NCI-H82 (cell line): ENCODE data around the gene RAB36.

ENCODE experiments used
- DNase-seq: peaks from one replicate; lab custom pipeline; 2025; lab: John Stamatoyannopoulos, UW

Gene RAB36

DNA sequence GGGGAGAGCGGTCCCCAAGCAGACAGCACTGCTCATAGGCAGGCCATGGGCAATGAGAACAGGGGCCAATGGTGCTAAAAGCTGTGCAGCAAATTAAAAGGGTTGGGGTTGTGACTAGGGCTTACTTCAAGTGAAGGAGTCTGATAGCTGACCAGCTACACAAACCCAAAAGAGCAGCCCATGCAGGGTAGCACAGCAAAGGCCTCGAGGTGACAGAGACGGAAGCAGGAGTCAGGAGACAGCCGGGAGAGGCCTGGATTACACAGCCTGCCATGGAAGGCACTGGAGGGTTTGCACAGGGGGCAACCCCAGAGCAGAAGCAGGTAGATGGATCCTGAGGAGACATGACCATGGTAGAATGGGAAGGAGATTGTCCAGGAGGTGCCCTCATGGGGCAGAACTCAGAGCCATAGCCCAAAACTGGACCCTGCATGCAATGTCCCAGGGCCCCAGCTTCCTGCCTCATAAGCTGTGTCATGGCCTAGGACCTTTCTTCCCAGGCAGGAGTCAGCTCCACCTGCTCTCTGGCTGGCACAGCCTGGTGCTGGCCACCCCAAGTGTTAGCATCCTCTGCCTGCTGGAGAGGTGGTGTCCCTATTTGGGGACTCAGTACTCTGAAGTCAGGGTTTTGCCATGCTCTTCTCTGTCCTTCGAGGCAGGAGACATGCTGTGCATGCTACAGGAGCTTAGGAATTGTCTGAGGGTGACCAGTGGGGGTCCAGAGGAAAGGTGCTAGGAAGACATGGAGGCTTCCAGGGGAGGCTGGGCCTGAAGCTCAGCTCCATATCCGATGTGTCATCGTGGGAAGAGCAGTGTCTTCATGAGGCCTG lies 36.8 kb upstream of the RAB36 start:
- no peak for DNase-seq

DNA sequence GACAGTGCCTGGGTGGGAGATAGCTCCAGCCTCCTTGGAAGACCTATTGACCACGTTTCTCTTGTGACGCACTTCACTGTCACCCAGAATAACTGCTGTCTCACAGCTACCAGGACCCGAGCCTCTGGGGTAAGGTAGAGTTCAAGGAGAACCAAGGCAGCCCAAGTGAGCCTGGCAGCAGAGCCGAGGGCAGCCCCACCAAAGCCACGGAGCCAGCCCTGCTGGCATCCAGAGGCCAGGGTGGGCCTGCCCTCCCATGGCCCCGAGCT lies 36.3 kb upstream of the RAB36 start:
- DNase-seq: no peak

DNA sequence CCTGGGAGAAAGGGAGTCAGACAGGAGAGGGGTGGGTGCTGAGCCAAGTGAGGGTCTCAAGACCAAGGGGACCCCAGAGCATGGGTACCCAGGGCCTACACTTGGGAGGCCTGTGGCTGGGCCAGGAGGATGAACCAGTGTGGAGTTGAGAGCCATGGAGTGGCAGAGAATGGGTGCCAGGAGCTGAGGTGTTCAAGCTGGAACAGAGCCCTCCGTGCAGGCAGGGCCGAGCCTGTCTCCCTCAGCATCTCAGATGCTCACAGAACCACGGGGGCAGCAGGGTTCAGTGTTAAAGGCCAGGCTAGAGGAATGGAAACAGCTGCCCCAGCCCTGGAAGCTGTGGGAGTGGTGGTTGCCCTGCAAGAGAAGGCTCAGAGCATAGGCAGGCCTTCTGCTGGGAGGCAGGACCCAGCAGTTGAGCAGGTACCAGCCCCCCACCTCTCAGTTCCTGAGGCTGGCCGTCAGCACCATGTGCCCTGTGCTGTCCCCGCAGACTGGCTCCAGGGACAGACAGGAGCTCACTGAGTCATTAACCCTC lies 35.8 kb upstream of the RAB36 start:
- DNase-seq: peak; percentile 47

DNA sequence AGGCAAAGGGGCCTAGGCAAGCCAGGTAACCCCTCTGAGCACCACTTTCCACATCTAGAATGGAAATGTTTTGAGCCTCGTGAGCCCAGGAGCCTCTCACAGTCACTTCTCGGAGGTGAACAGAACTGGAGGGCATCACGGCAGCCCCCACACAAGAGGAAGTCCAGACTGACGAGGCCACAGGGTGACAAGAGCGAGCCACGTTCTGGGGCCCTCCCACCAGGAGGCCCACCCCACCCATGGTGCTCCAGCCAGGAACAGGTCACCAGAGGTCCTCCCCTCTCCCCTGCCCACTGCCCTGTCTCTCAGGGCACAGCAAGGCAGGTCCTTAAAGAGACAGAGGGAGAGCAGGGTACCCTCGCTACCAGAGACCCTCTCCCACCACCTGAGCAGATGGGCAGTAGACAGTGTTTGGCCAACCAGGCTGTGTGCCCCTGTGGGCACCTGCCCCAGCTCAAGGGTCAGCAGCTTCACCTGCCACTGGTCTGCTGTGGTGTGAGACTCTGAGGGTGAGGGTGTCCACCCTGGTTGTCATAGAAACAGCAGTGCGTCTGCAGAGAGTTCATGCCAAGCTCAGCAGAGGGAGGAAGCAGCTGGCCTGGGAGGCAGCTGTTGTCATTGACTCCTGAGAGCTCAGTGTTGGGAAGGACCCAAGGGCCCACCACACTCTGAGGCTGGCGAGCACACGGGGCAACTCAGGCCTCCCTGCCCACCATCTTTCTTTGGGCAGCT lies 34.9 kb upstream of the RAB36 start:
- DNase-seq: peak; percentile 15

DNA sequence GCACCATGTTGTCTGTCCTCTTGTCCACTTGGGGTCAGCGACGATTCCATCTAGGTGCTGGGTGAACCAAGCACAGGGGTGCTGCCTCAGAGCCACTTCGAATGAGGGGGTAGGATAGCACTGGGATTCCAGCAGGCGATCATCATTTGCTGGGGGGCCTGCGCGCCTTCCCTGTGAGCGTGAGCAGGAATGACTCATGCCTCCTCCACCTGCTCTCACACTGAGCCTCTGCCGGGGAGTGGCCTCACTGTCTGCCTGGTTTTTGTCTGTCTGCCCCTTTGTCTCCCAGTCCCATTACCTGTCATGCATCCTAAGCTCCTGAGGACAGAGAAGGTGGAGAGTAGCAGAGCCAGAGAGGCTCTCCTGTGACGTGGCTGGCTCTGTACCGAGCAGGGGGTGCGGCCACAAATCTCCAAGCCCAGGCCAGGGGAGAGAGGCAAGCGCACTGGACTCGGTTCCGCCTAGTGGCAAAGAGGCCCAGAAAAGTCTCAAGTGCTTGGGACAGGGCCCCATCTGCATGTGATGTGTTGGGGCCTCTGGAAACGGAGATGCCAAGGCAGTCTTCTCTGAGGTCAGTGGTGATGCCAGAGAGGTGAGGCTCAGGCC lies 34.3 kb upstream of the RAB36 start:
- peak; percentile 12 for DNase-seq

DNA sequence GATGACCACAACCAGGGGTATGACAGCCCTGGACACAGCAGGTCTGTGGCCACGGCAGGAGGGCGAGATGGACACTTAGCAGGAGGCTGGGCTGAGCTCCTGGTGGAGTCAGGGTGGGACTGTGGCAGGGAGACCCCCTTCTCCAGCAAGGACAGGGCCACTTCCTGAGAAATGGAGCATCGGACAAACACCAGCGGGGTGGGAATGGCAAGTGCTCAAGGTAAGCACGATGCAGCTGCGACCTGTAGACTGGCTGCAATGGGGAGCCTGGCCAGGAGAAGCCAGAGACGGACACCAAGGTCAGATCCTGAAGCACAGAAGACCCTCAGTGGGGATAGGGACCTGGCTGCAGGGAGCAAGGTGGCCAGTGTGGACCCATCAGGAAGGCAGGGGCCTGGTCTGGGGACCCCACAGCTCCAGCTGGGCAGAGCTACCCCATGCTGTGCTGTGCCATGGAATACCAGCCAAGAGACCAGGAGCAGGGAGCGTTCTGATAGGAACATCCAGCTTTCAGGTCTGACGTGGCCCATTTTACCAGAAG lies 32.7 kb upstream of the RAB36 start:
- DNase-seq: no peak

DNA sequence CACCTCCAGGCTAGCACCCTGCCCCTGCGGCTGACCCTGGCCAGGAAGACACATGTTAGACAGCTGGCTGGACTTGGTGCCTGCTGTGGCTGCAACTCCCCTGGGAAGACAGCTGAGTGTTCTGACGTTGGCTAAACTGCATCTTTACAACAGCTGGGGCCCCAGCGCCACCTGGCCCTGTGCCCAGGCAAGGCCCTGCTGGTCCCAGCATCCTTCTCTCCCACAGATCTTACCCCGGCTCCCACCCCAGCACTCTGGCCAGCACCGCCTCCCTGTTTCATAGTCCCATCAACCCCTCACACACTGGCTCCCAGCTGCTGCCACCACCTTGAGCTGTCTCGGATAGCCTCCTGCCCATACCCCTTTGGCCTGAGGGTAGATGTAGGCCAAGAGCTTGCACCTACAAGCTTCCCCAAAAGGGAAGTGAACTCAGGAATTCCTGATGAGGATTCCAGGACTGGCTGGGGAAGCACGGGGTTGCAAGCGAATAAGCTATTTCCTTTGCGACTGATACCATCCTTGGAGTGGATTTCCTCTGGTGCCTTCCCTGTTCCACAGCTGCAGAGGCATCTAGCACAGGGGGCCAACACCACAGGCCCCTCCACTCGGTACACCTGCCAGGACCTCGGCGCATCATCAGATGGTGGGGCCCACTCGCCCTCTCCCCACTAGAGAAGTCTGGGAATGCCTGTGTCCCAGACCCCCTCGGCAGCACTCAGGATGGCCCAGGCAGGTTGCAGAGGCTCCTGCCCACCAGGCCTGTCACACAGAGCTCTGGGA lies 32.0 kb upstream of the RAB36 start:
- peak; percentile 81 for DNase-seq

DNA sequence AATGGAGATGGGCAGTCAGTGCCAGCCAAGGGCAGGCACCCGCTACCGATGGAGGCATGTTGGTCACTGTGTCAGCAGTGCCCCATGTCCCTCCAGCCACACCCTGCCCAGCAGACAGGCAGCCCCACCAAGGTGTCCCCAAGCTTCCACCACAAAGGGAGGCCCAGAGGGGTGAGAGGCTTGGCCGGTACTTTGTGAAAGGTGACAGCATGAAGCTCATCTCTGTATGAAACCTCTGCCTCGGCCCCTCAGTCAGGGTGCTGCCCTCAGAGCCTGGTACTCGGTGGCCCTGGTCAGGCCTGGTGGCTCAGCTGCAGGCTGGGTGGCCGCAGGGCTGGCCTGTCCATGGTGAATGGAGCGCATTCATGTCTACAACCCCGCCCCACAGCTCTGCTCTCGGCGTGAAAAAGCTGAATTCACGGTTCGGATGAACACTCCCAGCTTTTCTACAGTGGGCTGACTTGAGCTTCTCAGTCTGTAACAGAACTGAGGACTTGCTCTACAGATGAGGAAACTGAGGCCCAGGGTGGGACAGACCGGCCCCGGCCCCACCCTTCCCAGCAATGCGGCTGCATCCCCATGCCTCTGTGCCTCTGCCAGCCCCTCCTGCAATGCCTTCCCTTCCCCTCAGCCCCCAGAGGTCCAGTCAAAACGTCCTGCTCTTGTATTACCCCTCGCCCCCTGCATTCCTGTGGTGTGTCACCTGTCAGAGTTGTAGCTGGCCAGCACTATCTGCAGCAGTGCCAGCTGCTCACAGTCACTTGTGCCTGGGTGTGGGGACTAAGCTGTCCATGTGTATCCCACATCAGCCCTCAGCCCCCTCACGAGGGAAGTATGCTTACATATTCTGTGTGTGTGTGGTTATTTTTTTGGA lies 31.2 kb upstream of the RAB36 start:
- DNase-seq: no peak

DNA sequence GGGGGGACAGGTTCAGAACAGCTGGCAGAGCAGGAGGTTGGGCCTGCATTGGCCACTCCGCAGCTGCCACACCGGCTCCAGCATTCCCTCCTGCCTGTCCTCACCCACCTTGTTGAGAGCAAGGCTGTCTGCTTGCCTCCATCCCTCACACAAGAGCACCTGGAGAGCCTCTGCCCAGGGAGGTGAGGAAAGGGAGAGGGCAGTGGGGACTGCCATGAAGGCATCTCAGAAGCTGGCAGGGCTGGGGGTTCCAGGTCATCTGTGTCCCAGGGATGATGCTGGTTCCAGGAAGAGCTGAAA lies 30.6 kb upstream of the RAB36 start:
- DNase-seq: no peak

DNA sequence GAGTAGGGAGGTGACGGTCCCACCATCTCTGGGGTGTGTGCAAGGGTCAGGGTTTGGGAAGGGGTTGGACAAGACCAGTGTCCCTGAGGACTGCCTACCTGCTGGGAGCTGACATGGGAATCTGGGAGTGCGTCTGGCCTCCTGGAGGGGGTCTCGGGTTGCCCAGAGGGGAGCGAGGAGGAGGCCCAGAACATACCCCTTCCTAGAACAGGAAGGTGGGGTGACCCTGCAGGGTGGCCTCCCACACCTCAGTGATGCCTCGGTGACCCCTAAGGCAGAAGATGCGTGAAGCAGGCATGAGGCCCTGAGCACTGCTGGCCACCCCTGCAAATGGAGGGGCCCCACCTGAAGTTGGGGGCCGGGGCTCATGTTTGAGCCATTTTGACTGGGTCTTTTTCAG lies 29.9 kb upstream of the RAB36 start:
- DNase-seq: no peak

DNA sequence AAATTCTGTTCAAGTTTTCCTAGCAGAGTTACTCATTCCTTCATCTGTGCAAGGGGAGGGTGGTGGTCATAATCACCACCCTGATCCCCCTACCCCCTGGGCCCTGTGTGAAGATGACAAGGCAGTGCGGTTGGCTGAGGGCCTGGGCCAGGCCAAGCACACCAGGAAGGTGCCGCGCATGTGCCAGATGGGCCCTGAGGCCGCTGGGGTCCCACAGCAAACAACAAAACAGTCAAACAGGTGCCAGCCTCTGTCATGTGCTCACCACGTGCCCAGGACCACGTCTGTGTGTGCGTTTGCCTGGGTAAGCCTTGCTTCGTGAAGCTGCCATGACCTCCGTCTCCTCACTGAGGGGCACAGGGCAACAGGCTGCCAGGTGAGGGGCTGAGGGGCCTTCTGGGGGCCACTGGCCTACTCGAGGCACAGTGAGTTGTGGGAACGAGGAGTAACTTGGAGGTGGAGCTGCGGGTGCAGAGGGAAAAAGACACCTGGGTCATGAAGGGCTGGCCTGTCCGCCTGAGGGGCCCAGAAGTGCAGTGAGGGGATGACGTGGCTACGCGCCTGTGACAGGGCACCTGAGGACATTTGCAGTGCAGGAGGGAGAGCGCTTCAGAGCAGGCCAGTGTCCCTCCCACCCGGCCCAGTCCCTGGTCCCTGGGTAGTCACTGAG lies 29.3 kb upstream of the RAB36 start:
- DNase-seq: no peak

DNA sequence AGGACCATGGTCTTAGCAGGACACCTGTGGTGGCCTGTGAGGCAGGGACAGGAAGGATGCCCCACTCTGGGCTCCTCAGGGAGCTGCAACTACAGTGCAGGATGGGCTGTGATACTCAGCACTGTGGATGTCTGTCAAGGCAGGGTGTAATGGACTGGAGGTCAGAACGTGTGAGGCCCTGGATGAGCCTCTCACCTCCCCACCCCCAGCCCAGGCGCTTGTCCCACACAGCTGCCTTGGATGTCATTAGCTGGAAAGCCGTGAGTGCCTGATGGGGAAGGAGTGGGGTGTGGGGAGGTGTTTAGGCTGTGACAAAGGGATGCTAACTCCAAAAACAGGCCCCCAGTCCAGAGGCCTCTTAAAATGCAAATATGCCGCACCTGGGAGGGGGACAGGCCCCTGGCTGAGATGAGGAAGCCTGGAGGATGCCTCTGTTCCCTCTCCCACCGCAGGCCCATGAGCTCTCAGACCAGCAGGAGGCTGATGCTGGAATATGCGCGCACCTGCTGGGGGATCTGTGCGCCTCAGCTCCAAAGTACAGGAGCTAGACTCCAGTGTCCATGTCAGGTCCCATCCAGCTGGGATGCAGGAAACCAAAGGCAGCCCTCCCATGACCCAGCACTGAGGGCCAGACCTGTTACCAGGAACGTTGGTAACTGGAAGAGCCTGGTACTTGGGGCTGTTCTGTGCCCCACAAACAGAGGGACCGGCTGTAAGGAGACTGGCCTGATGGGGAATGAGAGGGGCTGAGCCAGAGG lies 28.6 kb upstream of the RAB36 start:
- DNase-seq: no peak

DNA sequence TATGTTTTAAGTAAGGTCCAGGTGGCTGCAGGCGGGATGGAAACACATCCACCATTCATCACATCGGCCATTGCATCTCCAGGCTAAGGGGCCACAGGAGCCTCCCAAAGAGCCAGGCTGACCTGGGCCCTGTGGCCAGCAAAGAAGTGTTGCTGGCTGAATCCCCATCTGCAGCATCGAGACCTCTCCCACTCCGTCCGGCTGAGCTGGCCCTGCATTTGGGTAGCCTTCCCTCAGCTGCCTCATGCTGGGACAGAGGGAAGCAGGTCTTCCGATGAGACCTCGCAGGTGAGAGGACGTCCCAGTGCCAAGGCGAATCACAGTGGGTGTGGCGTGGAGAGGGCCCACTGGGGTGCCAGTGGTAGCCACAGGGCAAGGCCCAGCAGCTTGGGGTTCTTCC lies 28.0 kb upstream of the RAB36 start:
- no peak for DNase-seq

DNA sequence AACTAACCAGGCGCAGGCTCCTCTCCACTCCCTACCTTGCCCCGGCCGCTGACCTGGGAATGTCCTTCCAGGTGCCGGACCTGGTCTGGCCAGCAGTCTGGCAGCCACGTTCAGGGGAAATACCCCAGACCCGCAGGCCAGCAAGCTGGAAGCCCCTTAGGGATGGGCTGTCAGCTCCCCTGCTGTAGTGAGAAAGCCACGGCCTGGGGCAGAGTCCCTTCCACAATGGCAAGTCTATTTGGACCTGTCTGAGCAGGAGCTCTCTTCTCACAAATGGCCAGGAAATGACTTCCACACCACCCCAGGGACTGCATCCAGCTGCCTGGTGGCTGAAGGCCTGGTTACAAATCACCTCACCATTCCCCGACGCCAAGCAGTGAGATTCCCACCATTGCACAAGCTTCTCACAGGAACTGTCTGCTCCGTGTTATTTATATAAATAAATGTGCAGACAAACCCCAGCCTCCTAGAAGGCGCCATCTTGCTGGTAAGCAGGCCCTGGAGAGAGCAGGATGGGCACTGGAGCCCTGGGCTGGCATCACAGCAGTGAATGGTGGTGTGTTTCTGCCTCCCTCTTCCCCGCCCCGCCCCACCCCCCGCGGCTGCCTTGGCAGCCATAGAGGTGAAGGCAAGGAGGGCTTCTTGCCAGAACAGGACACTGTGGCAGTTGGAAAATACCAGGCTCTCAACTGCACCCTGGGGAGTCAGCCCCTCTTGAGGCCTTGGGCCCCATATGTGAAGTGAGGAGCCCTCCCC lies 27.2 kb upstream of the RAB36 start:
- DNase-seq: no peak

DNA sequence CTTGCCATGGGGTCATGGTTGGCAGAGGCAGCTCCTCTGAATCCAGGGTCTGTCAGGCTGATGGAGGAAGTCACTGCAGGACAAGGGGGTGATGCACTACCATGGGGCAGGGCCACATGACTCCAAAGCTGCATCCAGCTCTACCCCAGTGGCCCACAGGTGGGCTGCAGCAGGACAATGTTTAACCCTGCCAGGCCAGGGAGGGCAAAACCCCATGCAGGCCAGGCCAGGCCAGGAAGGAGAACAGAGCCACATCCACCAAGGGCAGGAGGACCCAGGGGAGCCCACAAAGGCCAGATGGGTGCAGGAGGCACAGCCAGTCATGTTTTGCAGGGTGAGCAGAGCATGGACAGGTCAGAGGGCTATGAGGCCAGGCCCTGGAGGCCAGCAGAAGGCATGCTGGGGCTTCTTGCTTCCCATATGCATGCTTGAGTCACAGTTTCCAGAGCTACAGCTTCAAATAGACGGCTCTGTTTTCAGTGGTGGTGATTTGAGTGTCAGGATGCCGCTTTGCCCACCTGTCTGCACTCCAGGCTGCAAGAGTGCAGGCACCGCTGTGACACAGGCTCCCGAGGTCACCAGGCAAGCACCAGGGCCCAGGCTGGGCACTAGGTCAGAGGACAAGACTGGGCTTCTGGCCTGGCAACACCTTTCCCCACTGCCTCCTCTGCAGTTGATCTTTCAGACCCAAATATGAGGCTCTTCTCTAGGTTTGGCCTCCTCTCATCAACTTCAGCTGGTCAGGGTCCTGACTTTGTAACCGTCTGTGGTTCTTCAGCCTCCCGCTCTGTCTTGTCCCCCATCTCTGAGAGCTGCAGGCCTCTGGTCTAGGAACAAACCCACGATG lies 26.4 kb upstream of the RAB36 start:
- DNase-seq: no peak

DNA sequence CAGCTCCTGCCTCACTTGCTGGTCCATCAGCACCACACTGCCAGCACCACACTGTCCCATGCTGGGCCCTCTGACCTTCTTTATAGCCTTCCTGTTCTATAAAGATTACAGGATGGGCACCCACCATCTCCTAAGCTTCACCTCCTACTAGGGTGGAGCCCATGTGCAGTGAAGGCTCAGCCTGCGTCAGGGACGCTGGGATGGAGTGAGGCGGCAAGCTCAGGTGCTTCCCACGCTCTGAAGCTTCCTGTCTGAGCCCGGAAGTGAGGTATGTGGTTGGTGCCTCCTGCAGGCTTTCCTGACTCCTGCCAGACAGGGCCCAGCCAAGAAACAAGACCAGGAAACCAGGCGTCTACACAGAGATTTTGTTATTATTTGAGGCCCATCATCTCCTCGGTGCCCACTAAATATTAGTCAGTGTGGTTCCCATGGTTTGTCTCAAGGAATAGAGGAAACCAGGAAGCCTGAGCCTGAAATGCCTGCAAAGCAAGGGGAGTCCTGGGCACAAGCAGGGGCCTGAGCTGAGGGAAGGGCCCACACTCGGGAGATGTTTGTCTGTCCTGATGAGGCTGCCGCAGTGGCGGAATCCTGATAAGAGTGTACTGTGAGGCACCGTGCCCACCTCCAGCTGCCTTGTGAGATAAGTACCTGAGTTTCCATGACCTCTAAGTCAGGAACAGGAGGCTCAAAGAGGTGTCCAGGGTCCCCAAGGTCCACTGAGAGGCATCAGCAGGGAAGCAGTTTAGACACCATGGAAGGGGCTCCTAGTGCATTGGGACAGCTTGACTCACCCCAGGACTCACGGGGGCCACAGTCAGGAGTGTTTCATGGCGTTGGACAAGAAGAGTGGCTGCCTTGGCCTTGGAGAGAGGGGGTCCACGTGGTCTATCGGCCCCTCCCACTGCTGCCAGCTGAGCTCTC lies 25.5 kb upstream of the RAB36 start:
- no peak for DNase-seq

DNA sequence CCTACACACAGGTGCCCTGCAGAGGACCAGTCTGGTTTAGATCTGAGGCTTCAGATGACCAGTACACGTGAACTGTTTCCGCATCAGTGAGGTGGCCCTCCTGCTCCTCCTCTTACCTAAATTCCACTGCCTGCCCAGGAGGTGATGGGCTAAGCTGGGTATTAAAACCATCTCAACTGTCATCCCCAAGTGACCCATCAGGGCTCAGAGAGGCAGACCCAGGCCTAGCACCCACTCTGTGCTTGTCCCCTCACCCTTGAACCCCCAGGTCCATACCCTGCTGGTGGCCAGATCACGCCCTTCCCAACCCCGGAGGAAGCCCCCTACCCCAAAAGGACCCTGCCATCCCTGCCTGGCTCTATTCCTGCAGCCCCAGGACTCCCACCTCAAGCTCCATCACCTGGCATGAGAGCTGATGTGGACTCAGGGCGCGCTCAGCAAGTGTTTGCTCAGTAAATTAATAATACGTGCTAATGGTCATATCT lies 24.8 kb upstream of the RAB36 start:
- DNase-seq: no peak
